Gastrocnemius medialis (tissue), 4 donors: ENCODE results near the gene TRPV3.
A peak's percentile ranks its signal among the peaks of the same experiment; 100 is the strongest.

Experiments
- POLR2A ChIP-seq, 2 donors: fragments of 450-650 bp; IDR thresholded peaks; one replicate each; pipeline ENCODE4 v1.6.1; 2017; ENCODE audit warnings: antibody characterized with exemption in 2 of 2, mild to moderate bottlenecking in 2 of 2, moderate library complexity in 2 of 2
- TF ChIP-seq, protein P1 (sequence below), 5 experiments: fragments of 450-650 bp in 3 of 5; fragments of 200-600 bp in 2 of 5; sonication (generic) in 2 of 5; IDR thresholded peaks in 4 of 5; conservative IDR thresholded peaks in 1 of 5; 1 replicate in 4 of 5; 2 replicates in 1 of 5; pipeline ENCODE4 v1.5.1; 2016 to 2019; ENCODE audit warnings: antibody characterized with exemption in 5 of 5, mild to moderate bottlenecking in 3 of 5, moderate library complexity in 3 of 5

DNA sequence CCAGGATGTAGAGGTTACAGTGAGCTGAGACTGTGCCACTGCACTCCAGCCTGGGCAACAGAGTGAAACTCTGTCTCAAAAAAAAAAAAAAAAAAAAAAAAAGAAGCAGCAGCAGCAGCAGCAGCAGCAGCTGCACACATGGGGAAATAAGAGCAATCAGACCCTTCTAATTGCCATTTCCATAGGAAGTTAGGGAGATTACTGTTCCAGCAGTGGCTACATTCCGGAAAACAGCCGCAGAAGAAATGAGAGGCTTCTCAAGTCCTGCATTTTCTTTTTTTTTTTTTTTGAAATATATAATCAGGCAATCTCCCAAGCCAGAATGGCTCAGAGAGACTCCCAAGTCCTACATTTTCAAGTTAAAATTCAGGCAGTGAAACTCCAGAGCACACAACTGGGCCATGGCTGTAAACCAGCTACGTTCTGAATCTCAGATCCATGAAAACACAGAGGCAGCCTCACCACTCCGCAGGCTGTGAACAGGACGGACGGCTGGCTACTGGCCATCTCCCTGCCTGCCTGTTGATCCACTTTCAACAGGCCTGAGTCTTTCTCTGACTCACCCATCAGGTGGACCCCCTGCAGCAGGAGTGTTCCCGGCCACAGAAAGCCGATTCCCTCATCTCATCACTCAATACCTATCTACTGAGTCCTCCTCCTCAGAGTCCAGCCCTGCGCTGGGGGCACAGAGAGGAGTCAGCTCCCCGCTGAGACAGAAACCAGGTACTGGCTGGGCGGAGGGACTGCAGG lies 36.6 kb upstream of the TRPV3 start:
- TF ChIP-seq, protein P1, sequence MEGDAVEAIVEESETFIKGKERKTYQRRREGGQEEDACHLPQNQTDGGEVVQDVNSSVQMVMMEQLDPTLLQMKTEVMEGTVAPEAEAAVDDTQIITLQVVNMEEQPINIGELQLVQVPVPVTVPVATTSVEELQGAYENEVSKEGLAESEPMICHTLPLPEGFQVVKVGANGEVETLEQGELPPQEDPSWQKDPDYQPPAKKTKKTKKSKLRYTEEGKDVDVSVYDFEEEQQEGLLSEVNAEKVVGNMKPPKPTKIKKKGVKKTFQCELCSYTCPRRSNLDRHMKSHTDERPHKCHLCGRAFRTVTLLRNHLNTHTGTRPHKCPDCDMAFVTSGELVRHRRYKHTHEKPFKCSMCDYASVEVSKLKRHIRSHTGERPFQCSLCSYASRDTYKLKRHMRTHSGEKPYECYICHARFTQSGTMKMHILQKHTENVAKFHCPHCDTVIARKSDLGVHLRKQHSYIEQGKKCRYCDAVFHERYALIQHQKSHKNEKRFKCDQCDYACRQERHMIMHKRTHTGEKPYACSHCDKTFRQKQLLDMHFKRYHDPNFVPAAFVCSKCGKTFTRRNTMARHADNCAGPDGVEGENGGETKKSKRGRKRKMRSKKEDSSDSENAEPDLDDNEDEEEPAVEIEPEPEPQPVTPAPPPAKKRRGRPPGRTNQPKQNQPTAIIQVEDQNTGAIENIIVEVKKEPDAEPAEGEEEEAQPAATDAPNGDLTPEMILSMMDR (IDR thresholded peaks at IDR 0.05 in 4 of 5, conservative IDR thresholded peaks at IDR 0.05 in 1 of 5), result no peak
- TF ChIP-seq POLR2A (IDR thresholded peaks at IDR 0.05), result peak in 1 of 2 donors; percentile 10
